DMS 273 (cell line): Measurements from ENCODE around the gene SSPN.

Experiments used
- DNase-seq: peaks from one replicate; lab custom pipeline; 2025; ENCODE audit not compliant: unreplicated experiment; lab: John Stamatoyannopoulos, UW

Gene SSPN

DNA sequence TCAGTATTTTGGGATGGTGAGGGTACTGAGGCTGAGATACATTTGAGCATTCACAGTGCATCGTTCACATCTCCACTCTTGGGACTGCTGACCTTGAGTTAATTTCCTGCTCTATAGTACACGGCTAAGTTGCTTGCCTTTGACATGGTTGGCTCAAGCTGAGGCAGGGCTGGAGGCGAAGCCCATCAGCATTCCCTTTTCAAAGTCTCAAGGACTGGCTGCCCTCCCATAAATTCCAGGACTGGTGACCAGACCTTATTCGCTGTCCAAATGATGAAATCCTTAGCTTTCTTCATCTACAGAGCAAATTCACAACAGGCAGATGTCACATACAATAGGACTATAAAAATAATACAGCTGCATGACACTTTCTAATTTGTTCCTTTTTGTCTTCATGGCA, 85.9 kb downstream of the SSPN start:
- DNase-seq, result no peak

DNA sequence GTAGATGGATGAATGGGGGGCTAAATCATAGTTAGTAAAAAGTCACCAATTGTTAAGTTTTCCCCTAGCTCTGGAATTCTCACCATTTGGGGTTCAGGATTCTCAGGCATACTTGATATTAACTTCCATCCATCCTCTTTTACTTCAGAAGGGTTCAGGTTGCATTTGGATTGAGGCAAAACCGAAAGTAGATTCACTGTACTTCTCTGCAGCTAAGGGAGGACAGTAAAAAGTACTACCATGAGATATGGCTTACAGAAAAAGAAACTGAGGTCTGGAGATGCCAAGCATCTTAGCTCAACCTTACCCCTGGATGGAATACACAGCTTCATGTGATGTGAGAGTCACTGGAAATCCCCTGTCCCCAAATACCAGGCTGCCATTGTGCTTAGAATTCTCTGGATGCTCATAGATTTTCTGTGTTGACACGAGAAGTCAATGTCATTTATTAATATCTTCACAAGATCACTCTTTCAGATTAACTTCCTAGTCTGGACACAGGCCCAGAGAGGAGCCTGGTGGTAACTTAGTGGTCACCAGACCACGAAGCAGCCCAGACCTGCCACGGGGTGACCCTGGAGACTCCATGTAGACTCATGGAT, 87.1 kb downstream of the SSPN start:
- no peak for DNase-seq

DNA sequence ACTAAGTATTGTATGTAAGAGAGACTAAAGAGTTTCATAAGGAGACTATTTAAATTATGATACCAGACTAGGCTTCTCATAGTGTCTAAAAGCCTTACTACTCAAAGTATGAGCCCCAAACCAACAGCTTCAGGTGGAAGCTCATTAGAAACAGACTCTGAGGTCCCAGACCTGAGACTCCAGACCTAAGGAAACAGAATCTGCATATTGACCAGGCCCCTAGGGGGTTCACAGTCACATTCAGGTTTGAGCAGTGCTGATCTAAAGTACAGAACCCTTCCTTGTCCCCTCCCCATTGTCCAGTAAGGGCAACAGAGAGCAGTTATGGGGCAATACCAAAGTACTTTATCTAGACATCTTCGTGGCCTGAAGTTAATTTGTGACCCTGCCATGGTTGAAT, 87.7 kb downstream of the SSPN start:
- no peak for DNase-seq

DNA sequence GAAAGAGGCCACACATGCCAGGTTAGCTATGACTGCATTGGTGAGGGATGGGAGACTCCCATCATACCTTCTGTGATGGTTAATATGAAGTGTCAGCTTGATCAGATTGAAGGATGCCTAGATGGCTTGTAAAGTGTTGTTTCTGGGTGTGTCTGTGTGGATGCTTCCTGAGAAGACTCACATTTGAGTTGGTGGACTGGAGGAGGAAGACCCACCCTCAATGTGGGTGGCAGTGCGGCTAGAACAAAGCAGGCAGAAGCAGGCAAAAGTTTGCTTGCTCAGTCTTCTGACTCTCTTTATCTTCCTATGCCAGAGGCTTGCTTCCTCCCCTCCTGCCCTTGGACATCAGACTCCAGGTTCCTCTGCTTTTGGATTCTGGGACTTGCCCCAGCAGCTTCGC, 88.2 kb downstream of the SSPN start:
- no peak for DNase-seq

DNA sequence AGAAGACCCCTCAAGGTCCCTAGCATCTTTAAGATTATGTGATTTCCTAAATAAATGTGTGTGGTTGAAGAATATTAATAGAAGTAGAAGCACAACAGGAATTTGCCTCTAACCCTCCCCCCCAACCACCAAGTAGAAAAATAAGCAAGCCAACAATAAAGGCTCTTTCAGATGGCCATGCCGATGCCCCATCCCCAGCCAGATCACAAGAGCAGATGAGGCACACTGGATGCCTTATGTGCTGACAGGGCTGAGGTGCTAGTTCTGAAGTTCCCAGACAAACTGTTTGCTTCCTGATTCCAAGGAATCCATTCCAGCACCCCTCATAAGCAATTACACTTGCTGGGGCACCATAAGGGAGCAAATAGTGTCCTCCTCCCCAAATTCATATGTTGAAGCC, 90.0 kb downstream of the SSPN start:
- DNase-seq, result no peak

DNA sequence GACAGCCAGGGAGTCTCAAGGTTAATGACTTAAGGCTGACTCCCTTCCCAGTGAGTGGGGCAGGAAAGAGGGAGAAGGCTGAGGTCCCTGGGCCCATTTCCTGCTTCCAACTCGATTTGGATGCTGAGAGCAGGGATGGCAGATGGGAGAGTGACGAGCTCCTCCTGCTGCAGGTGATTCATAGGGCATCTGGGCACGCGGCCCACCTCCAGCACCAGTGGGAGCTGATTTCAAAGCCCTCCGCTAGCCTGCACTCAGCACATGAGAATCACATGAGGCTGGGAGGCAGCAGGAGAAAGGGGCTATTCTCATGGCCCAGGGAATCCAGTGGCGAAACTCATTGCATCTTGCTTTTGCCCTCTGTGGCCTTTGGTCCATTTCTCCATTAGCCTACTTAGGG, 90.8 kb downstream of the SSPN start:
- DNase-seq, result peak; percentile 71

DNA sequence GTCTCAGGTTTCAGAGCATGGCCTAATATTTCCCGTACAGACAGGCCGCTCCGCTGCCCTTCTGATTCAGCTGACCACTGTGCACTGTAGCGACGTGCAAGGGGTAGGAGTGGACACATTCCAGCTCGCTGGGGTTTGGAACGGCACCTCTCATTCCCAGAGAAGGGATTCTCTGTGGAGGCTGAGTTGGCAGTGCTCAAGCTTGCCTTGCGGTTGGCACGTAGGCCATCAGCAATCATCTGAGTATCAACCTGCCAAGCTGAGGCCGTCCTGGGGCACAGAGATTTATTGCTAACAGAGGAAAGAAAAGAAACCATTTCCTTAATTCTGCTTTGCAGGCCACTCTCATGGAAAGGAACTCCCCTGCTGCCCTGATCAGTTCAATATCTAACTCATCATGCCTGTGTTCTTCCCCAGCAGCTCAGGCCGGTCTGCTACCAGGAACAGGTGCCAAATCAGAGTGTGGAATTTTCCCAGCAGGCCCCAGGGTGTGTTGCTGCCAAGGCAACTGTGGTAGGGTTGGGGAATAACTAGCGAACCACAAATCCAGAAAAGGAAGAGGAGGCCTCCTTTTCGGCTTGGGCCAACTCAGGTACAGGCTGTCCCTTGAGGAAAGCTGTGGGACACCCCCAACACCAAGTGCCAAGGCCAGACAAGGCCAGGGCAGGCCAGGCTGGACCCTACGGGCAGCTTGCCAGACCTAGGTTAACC, 92.5 kb downstream of the SSPN start:
- DNase-seq, result no peak

DNA sequence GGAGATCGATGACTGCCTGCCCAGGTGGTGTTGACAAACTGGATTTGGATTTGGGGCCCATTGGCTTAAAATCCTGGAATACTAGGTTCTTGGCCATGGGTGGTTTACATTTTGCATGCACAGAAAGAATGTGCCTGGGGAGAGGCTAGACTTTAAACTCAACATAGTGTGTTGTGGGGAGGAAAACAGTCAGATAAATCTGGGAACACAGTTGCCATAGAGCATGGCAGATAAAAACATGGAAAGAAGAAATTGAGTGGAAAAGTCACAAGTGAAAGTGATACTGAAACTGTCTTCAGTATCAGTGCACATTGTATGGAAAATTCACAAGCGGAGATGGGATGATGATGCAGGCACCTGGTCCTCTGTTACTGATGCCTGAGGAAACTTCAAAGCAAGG, 95.2 kb downstream of the SSPN start:
- DNase-seq, result no peak

DNA sequence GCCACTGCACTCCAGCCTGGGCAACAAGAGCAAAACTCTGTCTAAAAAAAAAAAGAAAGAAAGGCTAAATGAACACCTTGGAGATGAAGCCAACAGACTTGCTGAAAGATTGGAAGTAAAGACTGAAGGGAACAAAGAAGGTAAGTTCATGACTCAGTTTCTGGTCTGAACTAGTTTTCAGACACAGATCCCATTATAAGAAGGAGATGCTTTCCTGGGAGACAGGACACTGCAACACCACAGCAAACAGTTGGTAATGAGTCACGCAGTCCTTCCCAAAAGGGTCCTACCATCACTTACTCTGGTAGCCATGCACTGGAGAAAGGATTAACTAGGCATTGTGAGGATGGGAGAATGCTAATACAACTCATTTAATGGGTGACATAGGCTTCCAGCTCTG, 97.2 kb downstream of the SSPN start:
- no peak for DNase-seq

DNA sequence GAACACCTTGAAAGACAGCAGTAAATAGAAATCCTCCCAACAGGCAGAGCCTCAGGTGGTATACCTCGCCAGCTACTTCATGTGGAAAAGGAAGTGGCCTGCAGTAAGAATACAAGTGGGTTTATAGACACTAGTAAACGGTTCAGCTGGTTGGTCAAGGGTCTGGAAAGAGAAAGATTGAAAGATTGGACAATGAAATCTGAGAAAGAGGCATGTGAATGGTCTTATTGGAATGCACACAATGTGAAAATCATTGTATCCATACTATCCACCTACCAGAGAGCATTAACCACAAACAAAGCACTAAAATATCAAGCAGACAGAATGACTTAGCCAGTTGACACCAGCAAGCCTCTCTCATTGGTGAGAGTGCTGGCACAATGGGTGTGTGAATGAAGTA, 98.2 kb downstream of the SSPN start:
- no peak for DNase-seq

DNA sequence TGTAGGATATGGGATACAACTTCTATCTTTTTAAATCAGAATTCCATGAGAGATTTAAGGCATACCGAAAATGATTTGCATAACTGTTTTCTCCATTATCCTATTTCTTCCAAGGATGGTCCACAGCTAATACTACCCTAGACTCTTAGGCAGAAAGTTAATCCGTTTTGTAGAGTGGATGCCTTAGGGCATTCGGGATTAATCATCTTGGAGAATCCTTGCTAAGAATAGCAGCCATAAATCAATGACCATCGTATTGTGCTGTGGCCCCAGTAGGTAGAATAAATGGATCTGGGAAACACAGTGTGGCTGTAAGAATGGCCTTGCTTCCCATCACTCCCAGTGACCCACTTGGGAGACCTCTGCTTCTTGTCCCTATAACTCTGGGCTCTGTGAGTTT, 99.6 kb downstream of the SSPN start:
- no peak for DNase-seq

DNA sequence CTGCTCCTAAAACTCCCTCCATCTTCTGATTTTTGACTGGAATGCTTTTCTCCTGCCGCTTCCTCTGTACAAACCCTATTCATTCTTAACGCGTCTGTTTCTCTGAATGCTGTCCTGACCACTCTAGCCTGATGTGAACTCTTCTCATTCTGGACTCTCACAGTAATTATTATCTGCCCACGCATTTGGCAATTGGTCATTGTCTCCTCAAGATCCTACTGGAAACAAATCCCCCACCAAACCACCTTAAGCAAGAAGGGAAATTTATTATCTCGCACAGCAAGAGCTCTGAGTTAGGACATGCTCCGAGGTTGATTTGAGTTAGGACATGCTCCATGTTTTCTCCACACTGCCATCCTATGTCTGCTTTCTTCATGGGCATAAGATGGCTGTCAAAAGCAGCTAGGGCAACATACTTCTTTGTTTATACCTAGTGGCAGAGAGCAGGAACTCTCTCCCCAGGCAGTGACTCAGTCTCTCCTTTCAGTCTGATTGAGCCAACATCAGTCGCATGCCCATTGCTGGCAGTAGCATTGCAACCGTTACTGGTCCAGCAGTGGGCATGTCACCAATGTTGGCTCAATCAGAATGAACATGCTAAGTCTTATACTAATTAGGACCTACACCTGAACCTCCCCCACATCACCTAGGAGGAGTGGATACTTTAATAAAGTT, 102.2 kb downstream of the SSPN start:
- no peak for DNase-seq

DNA sequence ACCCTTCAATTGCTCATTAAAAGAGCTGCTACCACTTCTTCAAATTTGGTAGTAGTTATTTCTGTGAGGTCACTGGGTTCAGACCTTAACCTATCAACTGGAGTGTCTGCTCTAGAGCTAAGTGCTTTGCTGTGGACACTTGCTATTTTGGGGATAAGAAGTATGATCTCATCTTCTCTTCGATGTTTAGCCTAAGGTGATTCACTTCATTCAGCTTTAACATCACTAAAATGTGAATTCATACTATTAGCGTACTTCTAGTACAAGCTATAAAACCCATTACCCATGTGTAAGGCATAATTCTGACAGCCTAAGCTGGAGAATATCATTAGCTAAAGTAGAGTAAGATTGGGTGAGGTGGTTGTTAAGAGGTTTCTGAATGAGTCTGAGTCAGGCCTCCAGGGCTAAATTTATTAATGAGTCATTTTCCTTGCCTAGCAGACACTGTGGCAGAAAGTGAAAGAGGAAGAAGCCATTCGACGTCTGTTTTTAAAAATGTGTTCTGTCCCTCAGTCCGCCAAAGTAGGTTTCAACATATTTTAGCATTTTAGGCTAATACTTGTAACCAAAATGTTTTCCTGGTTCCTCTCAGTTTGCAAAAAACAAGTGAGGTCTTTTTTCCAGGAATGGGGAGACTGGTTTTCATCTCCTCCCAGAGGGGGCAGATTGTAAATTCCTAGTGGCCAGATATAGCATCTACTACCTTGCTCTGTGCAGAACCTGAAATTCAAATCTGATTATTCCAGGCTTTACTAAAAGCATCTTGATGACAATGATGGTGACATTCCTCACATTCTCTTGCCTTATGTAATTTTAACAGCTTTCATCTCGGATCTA, 103.6 kb downstream of the SSPN start:
- peak; percentile 9 for DNase-seq

DNA sequence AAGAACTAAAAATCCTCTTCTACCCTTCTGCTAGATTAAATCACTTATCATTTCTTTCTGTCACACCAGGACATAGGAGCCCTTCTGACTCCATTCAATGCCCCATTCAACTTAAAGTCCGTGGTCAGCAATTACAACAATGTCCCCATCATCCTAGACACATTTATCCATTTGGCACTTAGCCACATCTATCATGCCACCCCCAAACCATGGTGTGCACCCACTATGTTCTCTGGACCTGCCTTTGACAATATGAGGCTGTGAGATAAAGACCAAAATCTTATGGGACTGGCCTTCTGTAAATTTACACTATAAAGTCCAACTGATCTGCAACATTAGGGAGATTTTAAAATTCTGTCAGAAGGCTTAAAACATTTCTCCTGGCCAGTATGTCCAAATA, 104.4 kb downstream of the SSPN start:
- no peak for DNase-seq
